Glutamatergic neuron (in vitro differentiated cells): ENCODE measurements around the gene CEP76. TPM values are rescaled to one million over a fixed set of nuclear protein-coding genes. Genes with fewer than 3 reads are reported as not detected.

Source experiments
- DNase-seq: peaks from one replicate; pipeline ENCODE4 v3.0.0; 2022
- H3K27ac Mint-ChIP-seq: one replicate; pipeline ENCODE4 v1.8.0; 2020; ENCODE audit warnings: mild to moderate bottlenecking, mixed read lengths, inconsistent platforms; ENCODE audit not compliant: unreplicated experiment
- H3K27me3 Mint-ChIP-seq: one replicate; pipeline ENCODE4 v1.8.0; 2020; ENCODE audit warnings: mild to moderate bottlenecking, moderate library complexity, mixed read lengths, inconsistent platforms; ENCODE audit not compliant: unreplicated experiment
- H3K36me3 Mint-ChIP-seq: one replicate; pipeline ENCODE4 v1.8.0; 2020; ENCODE audit warnings: mild to moderate bottlenecking, mixed read lengths, inconsistent platforms; ENCODE audit not compliant: unreplicated experiment
- H3K4me1 Mint-ChIP-seq: one replicate; pipeline ENCODE4 v1.8.0; 2020; ENCODE audit warnings: mild to moderate bottlenecking, low read depth, mixed read lengths, inconsistent platforms; ENCODE audit not compliant: unreplicated experiment
- H3K4me3 Mint-ChIP-seq: one replicate; pipeline ENCODE4 v1.8.0; 2020; ENCODE audit warnings: mild to moderate bottlenecking, mixed read lengths, inconsistent platforms; ENCODE audit not compliant: unreplicated experiment
- H3K9me3 Mint-ChIP-seq: one replicate; pipeline ENCODE4 v1.8.0; 2020; ENCODE audit warnings: mild to moderate bottlenecking, moderate library complexity, mixed read lengths, inconsistent platforms; ENCODE audit not compliant: unreplicated experiment
- CTCF ChIP-seq: fragments of 200-600 bp; sonication (generic); IDR thresholded peaks from one replicate; pipeline ENCODE4 v1.5.0; 2021; ENCODE audit not compliant: partially characterized antibody, unreplicated experiment
- total RNA-seq: library from RNA; stranded (reverse); fragmentation: NEBNext Ultra II Directional; extraction: Animal tissue kit (Norgen Biotek cat#: 25700); gene quantifications from one replicate; pipeline ENCODE4 v1.2.1, GENCODE V29; 2021; ENCODE audit not compliant: unreplicated experiment

The CEP76 gene
- total RNA-seq, 1 donor from 2014 or later: 19.2 TPM

DNA sequence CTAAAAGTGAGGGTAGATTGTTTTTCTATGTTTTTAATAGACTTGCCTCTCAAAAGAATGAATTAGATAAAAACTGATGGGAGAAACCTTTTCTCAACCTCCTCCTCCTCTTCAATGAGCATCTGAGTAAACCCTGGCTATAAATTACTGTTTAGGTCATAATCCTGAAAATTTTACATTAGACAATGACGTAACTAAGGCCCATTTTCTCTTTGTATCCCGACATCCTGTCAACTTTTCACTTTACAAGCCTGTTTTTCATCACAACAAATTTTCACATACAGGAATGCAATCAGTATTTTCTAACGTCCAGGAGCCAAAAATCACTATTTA lies 46.0 kb downstream of the CEP76 start:
- Mint-ChIP-seq H3K27me3 (peaks cover 5% of the 10 kb centered on the region), H3K36me3 (no peaks in the 10 kb centered on the region), H3K4me3 (peak overlapping the region; percentile 88), H3K9me3 (peaks cover 10% of the 10 kb centered on the region), H3K4me1 (peaks cover 22% of the 10 kb centered on the region), H3K27ac (peak overlapping the region; percentile 83)
- no peak for TF ChIP-seq CTCF
- no peak for DNase-seq

DNA sequence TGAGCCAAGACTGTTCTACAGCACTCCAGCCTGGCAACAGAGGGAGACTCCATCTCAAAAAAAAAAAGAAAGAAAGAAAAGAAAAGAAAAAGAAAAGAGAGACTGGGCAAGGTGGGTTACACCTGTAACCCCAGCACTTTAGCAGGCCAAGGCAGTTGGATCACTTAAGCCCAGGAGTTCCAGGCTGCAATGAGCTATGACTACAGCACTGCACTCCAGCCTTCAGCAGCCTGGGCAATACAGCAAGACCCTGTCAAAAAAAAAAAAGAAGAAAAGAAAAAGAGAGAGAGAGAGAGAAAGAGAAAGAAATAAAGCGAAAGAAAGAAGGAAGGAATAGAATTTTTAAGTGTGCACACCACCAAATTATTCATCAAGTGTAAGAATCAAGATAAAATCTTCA lies 47.6 kb downstream of the CEP76 start:
- DNase-seq: no peak
- Mint-ChIP-seq H3K9me3 (peaks cover 10% of the 10 kb centered on the region), H3K4me1 (peaks cover 22% of the 10 kb centered on the region), H3K27me3 (peaks cover 5% of the 10 kb centered on the region), H3K36me3 (no peaks in the 10 kb centered on the region), H3K27ac (no peak overlapping the region), H3K4me3 (peak overlapping the region; percentile 88)
- TF ChIP-seq CTCF: no peak

GRCh38 chr18:12652861-12653401 lies 49.6 kb downstream of the CEP76 start:
- TF ChIP-seq CTCF: no peak
- Mint-ChIP-seq H3K4me1 (peaks cover 20% of the 10 kb centered on the region), H3K27me3 (peaks cover 3% of the 10 kb centered on the region), H3K9me3 (peaks cover 2% of the 10 kb centered on the region), H3K27ac (no peak overlapping the region), H3K4me3 (no peak overlapping the region), H3K36me3 (no peaks in the 10 kb centered on the region)
- no peak for DNase-seq

DNA sequence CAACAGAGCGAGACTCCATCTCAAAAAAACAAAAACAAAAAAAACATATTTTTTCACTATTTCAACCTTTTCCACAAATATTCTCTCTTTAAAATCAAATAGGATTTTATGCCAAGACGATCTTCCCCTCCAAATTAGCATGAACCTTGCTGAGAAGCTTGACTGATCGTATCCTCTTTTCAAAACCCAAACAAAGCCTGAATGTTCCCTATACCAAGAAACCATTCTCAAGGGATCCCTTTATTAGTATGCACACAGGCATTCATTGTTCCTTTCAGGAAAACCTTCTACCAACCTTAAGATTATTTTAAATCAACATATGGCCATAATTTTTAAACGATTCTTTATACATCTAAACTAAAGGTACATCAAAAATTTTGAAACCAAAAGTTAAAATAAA lies 50.9 kb downstream of the CEP76 start:
- Mint-ChIP-seq H3K4me3 (no peak overlapping the region), H3K27me3 (peaks cover 2% of the 10 kb centered on the region), H3K4me1 (peaks cover 19% of the 10 kb centered on the region), H3K36me3 (no peaks in the 10 kb centered on the region), H3K9me3 (peaks cover 1% of the 10 kb centered on the region), H3K27ac (peak overlapping the region; percentile 48)
- no peak for TF ChIP-seq CTCF
- no peak for DNase-seq

GRCh38 chr18:12647773-12648172 lies 54.8 kb downstream of the CEP76 start:
- H3K4me3 Mint-ChIP-seq: no peak overlapping the region
- H3K36me3 Mint-ChIP-seq: no peaks in the 10 kb centered on the region
- H3K4me1 Mint-ChIP-seq: peaks cover 11% of the 10 kb centered on the region
- H3K27me3 Mint-ChIP-seq: no peaks in the 10 kb centered on the region
- no peaks in the 10 kb centered on the region for H3K9me3 Mint-ChIP-seq
- no peak for DNase-seq
- no peak overlapping the region for H3K27ac Mint-ChIP-seq
- no peak for TF ChIP-seq CTCF
